ENCODE data around the gene C12orf57.

Gene C12orf57

DNA sequence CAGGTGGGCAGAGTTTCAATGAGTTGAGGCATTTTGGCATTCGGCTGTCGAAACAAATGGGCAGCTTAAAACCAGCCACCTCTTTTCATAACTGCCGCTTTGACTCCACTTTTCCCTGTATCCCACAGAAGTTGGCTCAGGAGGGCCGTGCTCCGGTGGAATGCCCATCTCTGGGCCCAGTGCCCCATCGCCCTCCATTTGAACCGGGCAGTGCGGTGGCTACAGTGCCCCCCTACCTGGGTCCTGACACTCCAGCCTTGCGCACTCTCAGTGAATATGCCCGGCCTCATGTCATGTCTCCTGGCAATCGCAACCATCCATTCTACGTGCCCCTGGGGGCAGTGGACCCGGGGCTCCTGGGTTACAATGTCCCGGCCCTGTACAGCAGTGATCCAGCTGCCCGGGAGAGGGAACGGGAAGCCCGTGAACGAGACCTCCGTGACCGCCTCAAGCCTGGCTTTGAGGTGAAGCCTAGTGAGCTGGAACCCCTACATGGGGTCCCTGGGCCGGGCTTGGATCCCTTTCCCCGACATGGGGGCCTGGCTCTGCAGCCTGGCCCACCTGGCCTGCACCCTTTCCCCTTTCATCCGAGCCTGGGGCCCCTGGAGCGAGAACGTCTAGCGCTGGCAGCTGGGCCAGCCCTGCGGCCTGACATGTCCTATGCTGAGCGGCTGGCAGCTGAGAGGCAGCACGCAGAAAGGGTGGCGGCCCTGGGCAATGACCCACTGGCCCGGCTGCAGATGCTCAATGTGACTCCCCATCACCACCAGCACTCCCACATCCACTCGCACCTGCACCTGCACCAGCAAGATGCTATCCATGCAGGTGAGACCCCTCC is 5.2 kb upstream of the C12orf57 start:
- DNase-seq, result no peak

DNA sequence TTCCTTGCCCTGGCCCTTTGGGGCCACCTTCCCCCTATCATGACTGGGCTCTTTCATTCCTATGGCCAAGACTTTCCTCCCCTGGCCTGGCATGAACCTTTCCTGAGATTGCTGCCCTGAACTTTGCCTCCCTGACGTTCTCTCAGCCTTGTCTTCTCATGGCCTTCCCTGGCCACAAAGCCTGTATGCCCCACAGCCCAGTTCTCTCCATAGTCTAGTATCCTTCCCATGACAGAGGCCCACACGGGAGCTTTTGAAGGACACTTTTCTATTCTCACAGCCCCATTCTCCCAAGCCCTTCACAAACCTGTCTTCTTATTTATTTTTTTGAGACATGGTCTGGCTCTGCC is 4.7 kb upstream of the C12orf57 start:
- DNase-seq, result no peak

DNA sequence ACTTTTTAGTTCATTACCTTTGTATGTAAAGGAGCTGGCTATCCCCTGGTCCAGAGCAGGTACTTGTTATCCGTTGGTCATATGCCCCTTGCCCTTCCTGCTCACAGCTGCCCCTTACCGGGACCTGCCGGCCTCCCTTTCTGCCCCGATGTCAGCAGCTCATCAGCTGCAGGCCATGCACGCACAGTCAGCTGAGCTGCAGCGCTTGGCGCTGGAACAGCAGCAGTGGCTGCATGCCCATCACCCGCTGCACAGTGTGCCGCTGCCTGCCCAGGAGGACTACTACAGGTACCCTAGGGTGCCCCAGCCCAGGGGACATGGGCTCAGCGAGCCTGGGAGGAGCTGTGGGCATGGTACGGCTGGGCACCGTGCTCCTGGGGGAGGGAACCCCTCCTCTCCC is 2.6 kb upstream of the C12orf57 start:
- no peak for DNase-seq

DNA sequence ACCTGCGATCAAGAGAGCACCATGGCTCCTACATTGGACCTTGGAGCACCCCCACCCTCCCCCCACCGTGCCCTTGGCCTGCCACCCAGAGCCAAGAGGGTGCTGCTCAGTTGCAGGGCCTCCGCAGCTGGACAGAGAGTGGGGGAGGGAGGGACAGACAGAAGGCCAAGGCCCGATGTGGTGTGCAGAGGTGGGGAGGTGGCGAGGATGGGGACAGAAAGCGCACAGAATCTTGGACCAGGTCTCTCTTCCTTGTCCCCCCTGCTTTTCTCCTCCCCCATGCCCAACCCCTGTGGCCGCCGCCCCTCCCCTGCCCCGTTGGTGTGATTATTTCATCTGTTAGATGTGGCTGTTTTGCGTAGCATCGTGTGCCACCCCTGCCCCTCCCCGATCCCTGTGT is 2.0 kb upstream of the C12orf57 start:
- no peak for DNase-seq

DNA sequence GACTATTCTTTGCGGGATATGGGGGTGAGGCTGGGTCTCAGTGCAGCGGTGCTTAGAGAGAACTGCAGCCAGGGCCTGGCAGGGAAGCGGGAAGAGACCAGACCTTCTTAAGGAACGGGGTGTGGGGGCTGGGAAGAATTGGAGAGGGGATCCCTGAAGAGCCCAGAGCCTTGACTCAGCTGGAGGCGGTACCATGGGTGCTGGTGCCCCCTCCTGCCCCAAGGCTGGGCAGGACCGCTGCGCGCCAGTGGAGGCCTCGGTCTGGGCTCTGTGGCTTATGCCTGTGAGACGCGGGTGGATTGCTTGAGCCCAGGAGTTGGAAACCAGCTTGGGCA is 1.5 kb upstream of the C12orf57 start:
- no peak for DNase-seq

DNA sequence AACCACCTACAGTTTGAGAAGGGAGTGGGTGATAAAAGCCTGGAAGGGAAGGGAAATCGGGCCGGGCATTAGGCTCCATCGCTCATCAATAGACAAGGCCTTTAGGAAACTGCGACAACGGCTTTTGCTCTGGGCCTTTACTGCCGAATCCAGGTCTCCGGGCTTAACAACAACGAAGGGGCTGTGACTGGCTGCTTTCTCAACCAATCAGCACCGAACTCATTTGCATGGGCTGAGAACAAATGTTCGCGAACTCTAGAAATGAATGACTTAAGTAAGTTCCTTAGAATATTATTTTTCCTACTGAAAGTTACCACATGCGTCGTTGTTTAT is 467 bp upstream of the C12orf57 start:
- peak; percentile 70 for DNase-seq

DNA sequence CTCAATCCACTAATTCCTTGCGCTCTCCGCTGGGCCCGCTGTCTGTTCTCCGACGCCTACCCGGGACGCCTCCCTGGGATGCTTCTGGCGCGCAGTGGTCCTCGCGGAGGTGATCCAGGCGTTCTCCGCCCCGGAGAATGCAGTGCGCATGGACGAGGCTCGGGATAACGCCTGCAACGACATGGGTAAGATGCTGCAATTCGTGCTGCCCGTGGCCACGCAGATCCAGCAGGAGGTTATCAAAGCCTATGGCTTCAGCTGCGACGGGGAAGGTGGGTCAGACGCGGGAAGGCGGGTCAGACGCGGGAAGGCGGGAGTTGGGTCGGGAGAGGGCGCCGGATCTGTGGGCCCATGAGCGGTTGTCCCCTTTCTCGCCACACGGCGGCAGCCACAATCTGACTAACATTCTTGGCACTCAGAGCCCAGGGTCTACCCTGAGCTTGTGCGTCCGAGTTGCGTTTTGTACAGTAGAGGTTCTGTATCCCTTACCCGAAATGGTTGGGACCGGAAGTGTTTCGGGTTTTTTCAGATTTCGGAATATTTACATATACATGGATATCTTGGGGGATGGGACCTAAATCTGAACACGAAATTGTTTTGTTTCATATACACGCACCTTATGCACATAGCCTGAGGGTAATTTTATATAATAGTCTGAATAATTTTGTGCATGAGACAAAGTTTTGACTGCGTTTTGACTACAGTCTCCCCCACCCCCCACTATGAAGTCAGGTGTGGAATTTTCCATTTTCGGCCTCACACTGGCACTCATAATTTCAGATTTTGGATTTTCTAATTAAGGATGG is 762 bp downstream of the C12orf57 start:
- DNase-seq, result peak; percentile 80

DNA sequence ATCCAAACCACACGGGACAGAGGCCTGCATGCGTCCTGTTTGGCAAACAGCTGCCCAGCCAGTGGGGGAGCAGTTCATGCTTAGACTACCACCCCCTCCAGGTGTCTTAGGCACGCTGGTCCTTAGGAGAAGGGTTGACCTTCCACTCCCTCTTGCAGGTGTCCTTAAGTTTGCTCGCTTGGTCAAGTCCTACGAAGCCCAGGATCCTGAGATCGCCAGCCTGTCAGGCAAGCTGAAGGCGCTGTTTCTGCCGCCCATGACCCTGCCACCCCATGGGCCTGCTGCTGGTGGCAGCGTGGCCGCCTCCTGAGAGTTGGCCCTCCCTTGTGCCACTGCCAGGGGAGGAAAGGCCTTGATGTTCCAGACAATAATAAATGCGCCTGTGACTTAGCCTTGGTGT is 1.8 kb downstream of the C12orf57 start:
- no peak for DNase-seq

DNA sequence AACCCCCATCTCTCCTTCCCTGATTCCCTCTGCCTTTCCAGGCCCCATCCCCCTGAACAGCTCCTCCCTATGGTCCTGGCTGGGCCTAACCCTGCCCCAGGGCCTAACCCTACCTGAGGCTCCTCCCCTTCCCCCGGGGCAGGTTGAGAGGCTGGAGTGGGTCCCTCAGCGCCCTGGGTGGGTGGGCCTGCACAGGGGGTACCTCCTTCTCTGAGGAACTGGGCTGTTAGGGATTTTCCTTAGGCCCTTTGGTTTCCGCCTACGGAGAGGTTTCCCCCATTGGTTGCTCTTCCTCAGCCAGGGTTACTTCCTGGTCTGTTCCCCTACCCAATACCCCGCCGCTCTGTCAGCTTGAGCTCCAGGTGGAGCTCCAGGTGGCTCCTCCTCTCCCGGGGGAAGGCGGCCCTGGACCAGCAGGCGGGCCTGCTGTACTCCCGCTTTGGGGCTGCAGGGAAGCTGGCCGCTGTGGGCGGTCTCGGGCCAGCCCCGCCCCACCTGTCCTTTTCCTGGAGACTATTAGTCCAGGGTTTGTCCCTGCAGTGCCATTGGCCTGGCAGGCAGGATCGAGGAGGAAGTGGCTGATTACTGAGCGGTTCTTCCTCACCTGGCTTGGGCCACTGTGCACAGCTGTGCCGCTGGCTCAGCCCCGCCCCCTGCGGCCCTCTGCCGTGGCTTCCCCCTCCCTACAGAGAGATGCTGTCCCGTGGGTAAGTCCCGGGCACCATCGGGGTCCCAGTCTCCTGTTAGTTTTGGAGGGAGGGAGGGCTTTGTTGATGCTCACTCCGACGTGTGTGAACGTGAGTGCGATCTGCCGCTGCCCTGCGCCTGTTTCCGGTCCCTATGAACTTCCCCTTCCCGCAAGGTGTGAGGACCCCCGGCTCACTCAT is 2.5 kb downstream of the C12orf57 start:
- peak; percentile 61 for DNase-seq

DNA sequence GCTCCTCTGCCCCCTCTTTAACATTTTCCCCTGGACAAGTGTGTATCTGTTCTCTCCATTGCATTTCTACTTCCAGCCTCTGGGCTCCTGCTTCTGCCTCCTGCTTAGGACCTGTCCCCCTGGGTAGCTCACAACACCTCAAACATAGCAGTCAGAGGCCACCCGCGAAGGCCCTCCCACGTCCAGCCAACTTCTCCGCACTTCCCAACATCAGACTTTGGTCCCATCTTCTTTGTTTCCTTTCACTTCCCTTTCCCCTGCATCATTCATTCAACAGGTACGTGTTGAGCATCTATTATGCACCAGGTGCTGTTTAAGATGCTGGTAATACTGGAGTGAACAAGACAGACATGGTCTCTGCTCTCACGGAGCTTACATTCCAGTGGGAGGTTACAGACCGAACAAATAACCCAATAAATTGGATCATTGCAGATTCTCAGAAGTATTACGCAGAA is 3.1 kb downstream of the C12orf57 start:
- DNase-seq, result no peak

DNA sequence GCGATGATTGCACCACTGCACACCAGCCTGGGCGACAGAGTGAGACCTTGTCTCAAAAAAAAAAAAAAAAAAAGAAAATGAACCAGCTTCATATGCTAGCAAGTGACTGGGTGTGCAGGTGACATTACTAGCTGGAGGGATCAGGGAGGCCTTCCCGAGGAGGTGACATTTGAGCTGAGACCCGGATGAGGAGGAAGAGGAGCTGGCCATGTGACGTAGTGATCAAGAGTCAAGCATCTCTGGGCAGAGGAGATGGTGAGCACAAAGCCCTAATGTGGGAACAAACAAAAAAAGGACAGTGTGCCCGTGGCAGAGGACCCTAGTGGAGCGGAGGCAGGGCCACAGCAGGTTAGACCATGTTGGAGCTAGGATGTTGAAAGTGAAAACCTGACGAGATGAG is 3.8 kb downstream of the C12orf57 start:
- no peak for DNase-seq

DNA sequence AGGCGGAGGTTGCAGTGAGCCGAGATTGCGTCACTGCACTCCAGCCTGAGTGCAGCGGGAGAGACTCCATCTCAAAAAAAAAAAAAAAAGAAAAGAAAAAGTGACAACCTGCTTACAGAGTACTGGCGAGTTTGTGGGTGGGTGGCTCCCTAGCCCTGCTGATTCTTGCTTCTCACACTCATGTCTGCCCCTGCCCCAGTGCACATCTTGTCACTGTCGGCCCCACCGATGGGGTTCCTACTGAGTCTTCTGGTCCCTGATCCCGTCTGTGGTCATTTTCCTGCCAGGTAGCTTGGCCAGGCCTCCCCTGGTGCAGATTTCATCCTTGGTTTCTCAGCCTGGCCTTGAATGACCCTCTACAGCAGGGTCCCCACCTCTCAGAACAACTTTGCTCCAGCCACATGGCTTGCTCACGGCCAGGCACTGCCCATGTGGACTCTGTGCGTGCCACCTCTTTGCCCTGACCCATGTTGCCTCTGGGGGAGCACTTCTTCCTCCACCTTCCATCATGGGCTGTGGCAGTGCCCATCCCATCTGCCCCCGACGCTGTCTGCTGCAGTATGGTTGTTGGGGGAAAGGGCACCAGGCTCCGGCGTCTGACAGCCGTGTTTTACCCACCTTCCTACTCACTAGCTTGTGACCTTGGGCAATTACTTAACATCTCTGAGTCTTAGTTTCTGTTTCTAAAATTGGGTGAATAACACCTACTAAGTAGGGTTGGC is 5.2 kb downstream of the C12orf57 start:
- no peak for DNase-seq

DNA sequence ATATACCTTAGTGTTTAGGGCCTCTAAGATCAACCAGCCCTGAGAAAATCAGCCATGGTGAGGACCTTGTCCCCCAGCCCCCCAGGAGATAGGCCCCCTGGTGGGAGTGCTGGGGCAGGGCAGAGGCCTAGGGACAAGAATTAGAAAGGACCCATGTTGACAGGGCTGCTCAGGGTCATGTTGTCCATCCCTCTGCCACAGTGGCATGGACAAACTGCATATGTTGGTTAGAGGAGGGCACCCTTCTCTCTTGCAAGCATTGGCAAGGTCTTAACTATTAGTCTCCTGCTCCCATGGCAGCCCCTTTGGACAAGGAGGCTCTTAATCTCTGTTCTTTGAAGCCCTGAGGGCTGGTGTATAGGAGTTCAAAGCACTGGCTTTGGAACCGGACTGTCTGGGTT is 6.6 kb downstream of the C12orf57 start:
- no peak for DNase-seq

DNA sequence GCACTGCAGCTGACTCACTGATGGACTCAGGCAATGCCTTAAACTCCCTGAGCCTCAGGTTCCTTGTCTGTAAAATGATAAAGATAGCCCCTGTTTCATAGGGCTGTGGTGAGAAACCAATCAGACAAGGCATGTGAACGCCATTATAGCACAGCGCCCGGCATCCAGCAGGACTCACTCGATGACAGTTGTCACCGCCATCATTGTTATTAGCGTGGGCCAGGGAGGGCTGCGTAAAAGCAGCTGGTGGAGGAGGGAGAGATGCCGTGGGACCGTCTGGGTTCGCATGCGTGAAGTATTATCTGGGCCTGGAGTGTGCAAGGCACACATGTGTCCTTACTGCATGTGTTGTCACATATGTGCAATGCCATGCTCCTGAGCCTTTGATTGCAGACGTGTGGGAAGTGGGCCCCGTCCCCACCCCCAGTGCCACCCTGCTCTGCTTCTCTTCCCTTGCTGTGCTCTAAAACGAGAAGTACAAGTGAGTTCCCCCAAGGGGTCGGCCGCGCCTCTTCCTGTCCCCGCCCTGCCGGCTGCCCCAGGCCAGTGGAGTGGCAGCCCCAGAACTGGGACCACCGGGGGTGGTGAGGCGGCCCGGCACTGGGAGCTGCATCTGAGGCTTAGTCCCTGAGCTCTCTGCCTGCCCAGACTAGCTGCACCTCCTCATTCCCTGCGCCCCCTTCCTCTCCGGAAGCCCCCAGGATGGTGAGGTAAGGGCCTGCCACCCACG is 7.2 kb downstream of the C12orf57 start, which contains the start of gene PTPN6:
TSS of gene PTPN6 (plus strand) at position 546 of the 730 bp plus-strand sequence. CDS start at position 703, 157 bp downstream.
- no peak for DNase-seq

DNA sequence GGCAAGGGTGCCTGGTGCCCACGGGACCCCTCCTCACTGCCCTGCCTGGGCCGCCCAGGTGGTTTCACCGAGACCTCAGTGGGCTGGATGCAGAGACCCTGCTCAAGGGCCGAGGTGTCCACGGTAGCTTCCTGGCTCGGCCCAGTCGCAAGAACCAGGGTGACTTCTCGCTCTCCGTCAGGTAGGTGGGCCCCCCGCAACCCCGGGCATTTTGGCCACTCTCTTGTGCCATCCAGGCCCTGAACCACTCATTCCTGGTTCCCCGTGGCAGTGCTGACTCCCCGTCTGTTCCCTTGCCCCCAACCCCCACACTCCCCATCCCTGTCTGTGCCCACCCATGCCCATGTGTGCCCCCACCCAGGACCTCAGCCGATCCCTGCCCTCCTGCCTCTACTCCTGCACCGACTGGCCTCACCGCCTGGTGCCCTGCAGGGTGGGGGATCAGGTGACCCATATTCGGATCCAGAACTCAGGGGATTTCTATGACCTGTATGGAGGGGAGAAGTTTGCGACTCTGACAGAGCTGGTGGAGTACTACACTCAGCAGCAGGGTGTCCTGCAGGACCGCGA is 7.8 kb downstream of the C12orf57 start:
- no peak for DNase-seq

DNA sequence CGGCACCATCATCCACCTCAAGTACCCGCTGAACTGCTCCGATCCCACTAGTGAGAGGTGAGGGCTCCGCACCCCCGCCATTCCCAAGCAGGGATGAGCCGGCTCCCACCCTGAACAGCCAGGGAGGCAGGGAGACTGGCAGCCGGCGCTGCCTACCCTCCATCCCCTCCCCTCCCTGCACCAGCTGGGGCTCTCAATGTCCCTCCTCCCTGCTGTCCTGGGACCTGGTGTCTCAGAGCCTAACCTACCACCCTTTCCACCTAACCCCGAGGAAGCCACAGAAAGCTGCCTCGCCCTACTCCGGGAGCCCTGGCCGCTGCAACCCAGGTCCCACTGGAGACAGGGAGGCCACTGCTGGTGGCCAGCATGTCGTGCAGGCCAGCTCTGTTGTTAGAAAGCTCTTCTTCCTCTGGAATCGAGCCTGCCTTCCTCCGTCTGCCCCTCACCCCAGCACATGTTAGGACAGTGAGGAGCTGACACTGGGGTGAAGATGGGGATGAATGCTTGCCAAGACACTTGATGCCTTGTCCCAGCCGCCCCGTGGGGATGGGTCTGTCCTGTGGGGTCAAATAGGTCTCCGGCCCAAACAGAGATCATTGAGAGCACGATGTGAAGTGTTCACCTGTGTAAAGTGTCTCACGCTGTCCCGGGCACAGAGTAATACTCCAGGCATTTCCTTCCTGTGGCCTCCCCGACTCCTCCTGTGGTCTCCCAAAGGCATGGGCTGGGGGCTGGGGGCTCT is 8.5 kb downstream of the C12orf57 start:
- DNase-seq, result no peak

DNA sequence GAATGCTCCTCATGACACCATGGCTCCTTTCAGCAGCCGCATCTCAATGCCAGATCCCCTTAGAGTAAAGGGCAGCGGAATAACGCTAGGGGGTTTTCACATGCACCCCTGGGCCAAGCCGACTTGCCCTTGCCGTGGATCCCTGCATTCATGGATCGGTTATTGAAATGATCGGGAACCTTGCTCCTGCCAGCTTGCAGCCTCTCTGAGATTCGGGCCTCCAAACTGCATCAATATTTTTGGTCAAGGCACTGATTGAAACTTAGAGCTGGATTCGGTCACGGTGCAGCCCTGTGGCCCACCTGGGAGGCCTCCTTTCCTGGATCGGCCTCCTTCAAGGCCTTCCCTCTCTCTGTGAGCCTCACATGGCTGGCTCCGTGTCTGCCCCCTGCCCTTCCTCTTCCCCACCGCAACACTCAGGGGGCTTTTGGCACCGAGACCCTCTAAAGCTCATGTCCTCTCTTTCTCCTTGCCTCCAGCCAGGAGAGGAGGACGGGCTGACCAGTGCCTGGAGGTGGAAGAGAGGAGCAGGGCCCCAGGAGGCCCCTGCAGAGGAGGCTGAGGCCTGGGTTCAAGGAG is 9.1 kb downstream of the C12orf57 start:
- DNase-seq, result no peak

DNA sequence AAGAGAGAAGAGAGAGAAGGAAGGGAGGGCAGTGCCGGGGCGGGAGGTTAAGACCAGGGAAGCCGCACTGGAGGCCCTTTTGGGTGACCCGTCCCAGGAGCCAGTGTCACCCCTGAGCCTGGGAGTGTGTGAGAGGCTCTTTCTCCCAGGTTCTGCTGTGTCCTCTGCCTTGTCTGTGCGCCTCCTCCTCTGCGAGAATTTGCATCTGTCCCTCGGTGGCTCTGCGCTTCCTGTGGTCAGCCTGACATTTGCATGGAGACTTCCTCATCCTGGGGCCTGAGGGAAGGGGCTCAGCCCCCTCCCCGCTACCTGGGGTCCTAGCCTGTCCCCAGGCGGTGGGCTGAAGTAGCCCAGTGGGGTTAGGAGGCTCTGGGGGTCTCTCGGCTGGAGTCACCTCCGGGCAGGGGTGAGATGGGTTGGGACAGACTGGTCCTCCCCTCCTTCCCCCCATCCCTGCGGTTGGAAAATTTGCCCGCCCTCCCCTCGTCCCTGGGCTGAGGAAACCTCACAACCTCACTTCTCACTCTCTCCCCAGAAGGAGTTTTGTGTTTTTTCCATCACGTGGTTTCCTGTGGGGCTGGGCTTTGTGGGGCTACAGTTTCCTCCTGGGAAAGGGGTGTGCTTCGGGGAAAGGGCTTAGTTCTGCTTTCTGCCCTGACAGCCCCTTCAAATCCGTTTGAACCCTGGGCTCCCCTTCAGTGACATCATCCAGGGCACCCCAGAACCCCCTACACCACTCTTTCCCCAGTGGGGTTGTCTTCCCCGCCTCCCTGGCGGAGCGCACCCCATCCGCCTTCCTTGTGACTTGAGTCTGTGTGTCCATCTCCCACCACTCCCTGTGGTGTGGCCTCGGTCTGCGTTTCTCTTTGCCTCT is 9.9 kb downstream of the C12orf57 start:
- DNase-seq, result peak; percentile 66
